K562 (cell line): Measurements from ENCODE around the gene ACKR2. TPM values are rescaled to one million over a fixed set of nuclear protein-coding genes. Genes with fewer than 3 reads are reported as not detected.

Source experiments
- BRD9 ChIP-seq: fragments of 450-650 bp; IDR thresholded peaks from 2 replicates; pipeline ENCODE4 v1.6.1; 2018; ENCODE audit warnings: low read depth; ENCODE audit not compliant: partially characterized antibody
- C11orf30 ChIP-seq: fragments of 450-650 bp; IDR thresholded peaks from 2 replicates; pipeline ENCODE4 v1.6.1; 2016; ENCODE audit warnings: low read depth, mild to moderate bottlenecking
- CTCFL ChIP-seq: IDR thresholded peaks from 2 replicates; pipeline ENCODE4 v1.6.1; 2011; ENCODE audit warnings: borderline replicate concordance, low read depth, mild to moderate bottlenecking, moderate library complexity, low read length; ENCODE audit not compliant: insufficient read depth, poor library complexity, severe bottlenecking
- E2F5 ChIP-seq: sonication (generic); formaldehyde crosslinking; IDR thresholded peaks from 2 replicates; pipeline ENCODE4 v1.8.0; 2022; ENCODE audit warnings: mild to moderate bottlenecking, missing genetic modification reagents
- GABPB1 ChIP-seq: sonication (generic); formaldehyde crosslinking; IDR thresholded peaks from 2 replicates; pipeline ENCODE4 v1.8.0; 2022; ENCODE audit warnings: mild to moderate bottlenecking, missing genetic modification reagents
- LCOR ChIP-seq: sonication (generic); formaldehyde crosslinking; IDR thresholded peaks from 2 replicates; pipeline ENCODE4 v1.8.0; 2022; ENCODE audit warnings: mild to moderate bottlenecking, missing genetic modification reagents
- MTA2 ChIP-seq: fragments of 450-650 bp; IDR thresholded peaks from 2 replicates; pipeline ENCODE4 v1.6.1; 2016; ENCODE audit warnings: low read depth
- NELFE ChIP-seq: IDR thresholded peaks from 2 replicates; pipeline ENCODE4 v1.6.1; 2011; ENCODE audit warnings: mild to moderate bottlenecking; ENCODE audit not compliant: insufficient read depth, insufficient read length
- NR2C2 ChIP-seq, 2 experiments: fragments of 200-800 bp in 1 of 2; sonication (Bioruptor generic) in 1 of 2; sonication (generic) in 1 of 2; formaldehyde crosslinking in 1 of 2; IDR thresholded peaks; 2 replicates each; pipeline versions ENCODE4 v1.6.1 to v1.8.0; 2016 to 2022; ENCODE audit warnings: mild to moderate bottlenecking in 1 of 2, missing compliant biosample characterization in 1 of 2, missing genetic modification characterization in 1 of 2, missing genetic modification reagents in 1 of 2
- PBX2 ChIP-seq, 2 experiments: IDR thresholded peaks in 1 of 2; conservative IDR thresholded peaks in 1 of 2; 2 replicates each; pipeline ENCODE4 v1.6.1; 2016; ENCODE audit warnings: low read depth in 2 of 2, mild to moderate bottlenecking in 1 of 2, missing compliant biosample characterization in 1 of 2, missing genetic modification characterization in 1 of 2, moderate library complexity in 1 of 2
- PHB2 ChIP-seq: fragments of 450-650 bp; IDR thresholded peaks from 2 replicates; pipeline ENCODE4 v1.6.1; 2017; ENCODE audit warnings: low read depth
- POLR2G ChIP-seq: fragments of 200-400 bp; formaldehyde crosslinking; IDR thresholded peaks from 2 replicates; pipeline ENCODE4 v1.6.1; 2017; ENCODE audit warnings: low read depth, mild to moderate bottlenecking, antibody characterized with exemption, low read length, moderate library complexity
- POLR3A ChIP-seq: IDR thresholded peaks from 2 replicates; pipeline ENCODE4 v1.6.1; 2011; ENCODE audit warnings: borderline replicate concordance, mild to moderate bottlenecking, moderate library complexity; ENCODE audit not compliant: insufficient read length, insufficient read depth; ENCODE audit errors: extremely low read depth
- SP1 ChIP-seq: sonication (generic); formaldehyde crosslinking; IDR thresholded peaks from 2 replicates; pipeline ENCODE4 v1.8.1; 2022; ENCODE audit warnings: mild to moderate bottlenecking, missing genetic modification reagents
- TAF1 ChIP-seq: IDR thresholded peaks from 2 replicates; pipeline ENCODE4 v1.6.1; 2011; ENCODE audit warnings: mild to moderate bottlenecking, low read length, moderate library complexity; ENCODE audit not compliant: insufficient read depth, control insufficient read depth, severe bottlenecking; ENCODE audit errors: extremely low read depth
- TGIF2 ChIP-seq: sonication (generic); formaldehyde crosslinking; IDR thresholded peaks from 2 replicates; pipeline ENCODE4 v1.8.1; 2022; ENCODE audit warnings: mild to moderate bottlenecking, missing genetic modification reagents, moderate library complexity
- TSC22D4 ChIP-seq: fragments of 450-650 bp; IDR thresholded peaks from 2 replicates; pipeline ENCODE4 v1.6.1; 2016; ENCODE audit warnings: missing genetic modification characterization, missing biosample characterization, control low read depth
- VEZF1 ChIP-seq: fragments of 200-800 bp; sonication (Bioruptor generic); IDR thresholded peaks from 2 replicates; pipeline ENCODE4 v1.6.1; 2017; ENCODE audit warnings: missing genetic modification characterization, missing compliant biosample characterization
- YY1 ChIP-seq, 3 experiments: IDR thresholded peaks; 2 replicates each; pipeline ENCODE4 v1.6.1; 2011; ENCODE audit warnings: low read length in 2 of 3, mild to moderate bottlenecking in 2 of 3, moderate library complexity in 2 of 3, borderline replicate concordance in 1 of 3, control low read depth in 1 of 3, low read depth in 1 of 3; ENCODE audit not compliant: insufficient read depth in 3 of 3, insufficient replicate concordance in 2 of 3, control insufficient read depth in 1 of 3, insufficient read length in 1 of 3; ENCODE audit errors: extremely low read depth in 1 of 3
- ZBED1 ChIP-seq: IDR thresholded peaks from 2 replicates; pipeline ENCODE4 v1.6.1; 2014
- polyA plus RNA-seq, 8 experiments: library from polyadenylated mRNA; depleted of rRNA in 4 of 8; stranded (reverse) in 5 of 8; unstranded in 3 of 8; fragments of >200 nt; fragmentation: Nextera tagmentation in 2 of 8; fragmentation: Illumina TruSeq in 1 of 8; extraction: Ambion mirVana in 2 of 8; extraction: Trizol in 1 of 8; gene quantifications; 2 replicates each; pipeline versions ENCODE4 v1.2.1 to v1.2.3, GENCODE V29; 2011 to 2014; ENCODE audit warnings: inconsistent platforms in 1 of 8, missing spikeins in 1 of 8
- total RNA-seq, 7 experiments: library from RNA; depleted of rRNA in 6 of 7; stranded (reverse); fragments of >200 nt in 6 of 7; fragmentation: Illumina TruSeq in 2 of 7; extraction: Trizol in 2 of 7; gene quantifications; 2 replicates each; pipeline versions ENCODE4 v1.2.1 to v1.2.3, GENCODE V29; 2011 to 2021; ENCODE audit warnings: low replicate concordance in 1 of 7

The ACKR2 gene
- total and polyA plus RNA-seq, 9 of the 15 experiments (the other 6 are each of a cell fraction or from before 2014, with no cell fraction given): 0.03 to 0.69 (median 0.25) TPM; not detected in 1

- TF ChIP-seq PBX2 (CRISPR knock-in tag; IDR thresholded peaks at IDR 0.05; ENCODE audit: low read depth) (no peak), PBX2 (tag; conservative IDR thresholded peaks at IDR 0.05; ENCODE audit: low read depth) (no peak), GABPB1 (CRISPR knock-in tag) (peak; percentile 48; the same call in 1 of the 2 replicates), YY1 (IDR thresholded peaks at IDR 0.05; ENCODE audit: borderline replicate concordance in 1 of 3, control insufficient read depth in 1 of 3, extremely low read depth in 1 of 3, insufficient read depth in 3 of 3, insufficient read length in 1 of 3, insufficient replicate concordance in 2 of 3, low read depth in 1 of 3, low read length in 2 of 3) (peak in 1 of 3 experiments; percentile 39), C11orf30 (no peak), LCOR (CRISPR knock-in tag) (peak; percentile 52; the same call in 1 of the 2 replicates), CTCFL (peak; percentile 22), SP1 (CRISPR knock-in tag) (0 out of 2 replicates have a peak, but pooled peaks have one; percentile 38), TSC22D4 (tag) (no peak), POLR2G (no peak), TAF1 (no peak), NR2C2 (CRISPR knock-in tag; IDR thresholded peaks at IDR 0.05) (no peak), NR2C2 (tag; IDR thresholded peaks at IDR 0.05) (no peak), TGIF2 (no peak), POLR3A (no peak), NELFE (no peak), ZBED1 (no peak), MTA2 (no peak), VEZF1 (CRISPR knock-in tag) (peak; percentile 51; the same call in 1 of the 2 replicates), E2F5 (CRISPR knock-in tag) (no peak), PHB2 (no peak), BRD9 (no peak)
Observed at GRCh38 chr3:42831321-42831713, 22.1 kb downstream of the ACKR2 start (continued).
